H7 (cell line): ENCODE results near the gene TTLL11. TPM values are rescaled to one million over a fixed set of nuclear protein-coding genes. Genes with fewer than 3 reads are reported as not detected.
"Not testable (repeated sequence)": the region's sequence is repeated elsewhere in the genome, so short reads cannot be mapped to it uniquely, and the experiment has no call there.

Source experiments
- DNase-seq: peaks from one replicate; pipeline ENCODE4 v3.0.0; 2012
- H3K27me3 ChIP-seq: 2 replicates; pipeline ENCODE4 v1.6.0; 2011; ENCODE audit warnings: mild to moderate bottlenecking, low read length; ENCODE audit not compliant: control insufficient read depth, insufficient read depth
- H3K36me3 ChIP-seq: replicated peaks from 2 replicates; pipeline ENCODE4 v1.5.1; 2011; ENCODE audit warnings: low read length; ENCODE audit not compliant: control insufficient read depth, insufficient read depth
- H3K4me3 ChIP-seq: 2 replicates; pipeline ENCODE4 v1.5.1; 2011; ENCODE audit warnings: low read depth, mild to moderate bottlenecking, control low read depth, low read length, moderate library complexity; ENCODE audit not compliant: insufficient read depth
- total RNA-seq: library from RNA; depleted of rRNA; stranded (reverse); fragments of >200 nt; shearing (Covaris generic); gene quantifications from 2 replicates; pipeline ENCODE4 v1.2.3, GENCODE V29; 2014

Gene TTLL11
- total RNA-seq, 1 experiment from 2014 or later, result 0.97 TPM

GRCh38 chr9:122005597-122005996 is 87.5 kb downstream of the TTLL11 start:
- no peaks in the 10 kb centered on the region; the same call in 1 of the 2 replicates for H3K27me3 ChIP-seq
- DNase-seq, result no peak
- H3K36me3 ChIP-seq, result no peaks in the 10 kb centered on the region
- H3K4me3 ChIP-seq, result no peak overlapping the region

- no peak for DNase-seq
- H3K4me3 ChIP-seq, result no peak overlapping the region
- H3K36me3 ChIP-seq, result no peaks in the 10 kb centered on the region
- H3K27me3 ChIP-seq, result no peaks in the 10 kb centered on the region; the same call in 1 of the 2 replicates
Measured at GRCh38 chr9:122004589-122004988, 88.5 kb downstream of the TTLL11 start.

- no peak for DNase-seq
Measured at GRCh38 chr9:122001491-122002201, 91.5 kb downstream of the TTLL11 start.

GRCh38 chr9:122000526-122000925 is 92.6 kb downstream of the TTLL11 start:
- not testable (repeated sequence) for H3K36me3 ChIP-seq, H3K27me3 ChIP-seq, DNase-seq, H3K4me3 ChIP-seq

More at GRCh38 chr9:122001491-122002201, 91.5 kb downstream of the TTLL11 start:
- Histone ChIP-seq H3K27me3 (no peaks in the 10 kb centered on the region; the same call in 1 of the 2 replicates), H3K4me3 (no peak overlapping the region), H3K36me3 (no peaks in the 10 kb centered on the region)

GRCh38 chr9:121999556-121999955 is 93.6 kb downstream of the TTLL11 start:
- Histone ChIP-seq H3K27me3 (peaks cover 2% of the 10 kb centered on the region; the same call in 1 of the 2 replicates), H3K4me3 (no peak overlapping the region), H3K36me3 (no peaks in the 10 kb centered on the region)
- no peak for DNase-seq

GRCh38 chr9:121998513-121999049 is 94.5 kb downstream of the TTLL11 start:
- Histone ChIP-seq H3K36me3 (no peaks in the 10 kb centered on the region), H3K27me3 (peaks cover 2% of the 10 kb centered on the region; the same call in 1 of the 2 replicates), H3K4me3 (no peak overlapping the region)
- no peak for DNase-seq

- H3K4me3 ChIP-seq, result no peak overlapping the region
- H3K27me3 ChIP-seq, result peaks cover 2% of the 10 kb centered on the region; the same call in 1 of the 2 replicates
- DNase-seq, result no peak
- no peaks in the 10 kb centered on the region for H3K36me3 ChIP-seq
Measured at GRCh38 chr9:121997791-121998190, 95.3 kb downstream of the TTLL11 start.

- Histone ChIP-seq H3K27me3 (peaks cover 2% of the 10 kb centered on the region; the same call in 1 of the 2 replicates), H3K36me3 (no peaks in the 10 kb centered on the region), H3K4me3 (no peak overlapping the region)
- no peak for DNase-seq
Measured at GRCh38 chr9:121996783-121997182, 96.3 kb downstream of the TTLL11 start.

- Histone ChIP-seq H3K27me3 (peaks cover 2% of the 10 kb centered on the region; the same call in 1 of the 2 replicates), H3K36me3 (no peaks in the 10 kb centered on the region), H3K4me3 (no peak overlapping the region)
- no peak for DNase-seq
Measured at GRCh38 chr9:121995997-121996396, 97.1 kb downstream of the TTLL11 start.

GRCh38 chr9:121992571-121993212 is 100.4 kb downstream of the TTLL11 start:
- H3K4me3 ChIP-seq, result no peak overlapping the region
- no peaks in the 10 kb centered on the region for H3K36me3 ChIP-seq
- H3K27me3 ChIP-seq, result peaks cover 2% of the 10 kb centered on the region; the same call in 1 of the 2 replicates
- DNase-seq, result peak; percentile 77

GRCh38 chr9:121991307-121991661 is 101.8 kb downstream of the TTLL11 start:
- no peak overlapping the region for H3K4me3 ChIP-seq
- H3K36me3 ChIP-seq, result no peaks in the 10 kb centered on the region
- H3K27me3 ChIP-seq, result peaks cover 2% of the 10 kb centered on the region; the same call in 1 of the 2 replicates
- no peak for DNase-seq

GRCh38 chr9:121990600-121991306 is 102.4 kb downstream of the TTLL11 start:
- no peak for DNase-seq
- H3K27me3 ChIP-seq, result peaks cover under 1% of the 10 kb centered on the region; the same call in 1 of the 2 replicates
- H3K4me3 ChIP-seq, result no peak overlapping the region
- no peaks in the 10 kb centered on the region for H3K36me3 ChIP-seq

- peak; percentile 80 for DNase-seq
- Histone ChIP-seq H3K27me3 (no peaks in the 10 kb centered on the region), H3K4me3 (no peak overlapping the region), H3K36me3 (no peaks in the 10 kb centered on the region)
Measured at GRCh38 chr9:121989010-121989409, 104.1 kb downstream of the TTLL11 start.

- no peaks in the 10 kb centered on the region for H3K36me3 ChIP-seq
- no peak overlapping the region for H3K4me3 ChIP-seq
- DNase-seq, result no peak
- no peaks in the 10 kb centered on the region for H3K27me3 ChIP-seq
Measured at GRCh38 chr9:121987314-121987713, 105.8 kb downstream of the TTLL11 start.
